Stimulated activated CD8-positive, alpha-beta memory T cell treated with anti-CD3 and anti-CD28 coated beads, Interleukin-15, amount 100 ng/mL, for 24 hours (primary cell): Measurements from ENCODE around the gene CCHCR1.
"Not testable (repeated sequence)": the region's sequence is repeated elsewhere in the genome, so short reads cannot be mapped to it uniquely, and the experiment has no call there.

Experiments used
- DNase-seq: peaks from one replicate; pipeline ENCODE4 v3.0.0-alpha.2; 2020; ENCODE audit warnings: low read depth

CCHCR1 gene

DNA sequence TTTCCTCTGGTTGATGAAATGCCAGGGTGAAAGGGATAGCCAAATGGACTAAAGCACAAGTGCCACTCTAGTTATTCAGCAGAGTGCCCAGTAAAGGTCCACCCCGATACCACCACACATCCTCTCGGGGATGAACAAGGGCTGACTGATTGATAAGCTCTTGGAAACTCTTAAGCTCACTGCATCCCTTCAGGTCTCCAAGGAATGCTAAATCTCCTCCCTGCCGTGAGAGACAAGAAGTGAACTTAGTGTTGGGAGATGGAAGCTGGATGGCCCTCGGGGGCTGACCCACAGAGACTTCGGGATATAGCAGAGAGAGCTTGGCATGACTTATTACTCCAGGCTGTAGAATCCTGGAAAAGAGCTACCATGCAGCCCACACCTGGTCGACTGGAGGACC, 26.3 kb upstream of the CCHCR1 start:
- DNase-seq: not testable (repeated sequence)

DNA sequence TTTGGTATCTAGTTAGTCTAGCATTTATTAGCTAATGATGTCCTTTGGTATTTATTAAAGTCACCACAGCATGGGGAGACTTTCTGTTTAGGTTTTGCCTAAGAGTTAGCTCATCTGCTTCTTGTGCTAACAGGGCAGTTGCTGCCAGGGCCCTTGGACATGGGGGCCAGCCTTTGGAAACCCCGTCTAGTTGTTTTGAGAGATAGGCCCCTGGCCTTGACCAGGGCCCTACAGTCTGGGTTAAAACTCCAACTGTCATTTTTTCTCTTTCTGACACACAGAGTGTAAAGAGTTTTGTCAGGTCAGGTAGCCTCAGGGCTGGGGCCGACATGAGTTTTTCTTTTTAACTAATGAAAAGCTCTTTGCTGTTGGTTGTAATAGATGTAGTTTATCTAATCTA, 25.7 kb upstream of the CCHCR1 start:
- DNase-seq: not testable (repeated sequence)

GRCh38 chr6:31180500-31180899, 22.9 kb upstream of the CCHCR1 start:
- no peak for DNase-seq

GRCh38 chr6:31179896-31180295, 22.3 kb upstream of the CCHCR1 start:
- DNase-seq: no peak

GRCh38 chr6:31179042-31179386, 21.4 kb upstream of the CCHCR1 start:
- no peak for DNase-seq

- no peak for DNase-seq
These were observed 20.8 kb upstream of the CCHCR1 start for GRCh38 chr6:31178143-31179041.

DNA sequence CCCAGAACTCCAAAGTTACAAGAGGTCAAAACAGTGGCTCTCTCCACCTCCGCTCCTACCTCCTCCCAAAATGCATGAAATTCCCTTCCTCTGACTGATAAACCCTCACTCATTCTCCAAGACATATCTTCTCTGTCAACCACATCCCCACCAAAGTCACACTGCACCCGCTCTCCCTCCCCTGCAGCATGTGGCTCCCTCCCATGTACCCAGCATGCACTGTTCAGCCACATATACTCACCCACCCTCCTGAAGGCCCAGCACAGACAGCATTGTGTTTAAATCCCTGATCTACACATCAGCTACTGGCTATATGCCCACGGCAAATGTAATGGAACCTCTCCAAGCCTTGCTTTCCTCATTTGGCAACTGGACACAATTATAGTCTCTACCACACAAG, 18.4 kb upstream of the CCHCR1 start:
- no peak for DNase-seq

DNA sequence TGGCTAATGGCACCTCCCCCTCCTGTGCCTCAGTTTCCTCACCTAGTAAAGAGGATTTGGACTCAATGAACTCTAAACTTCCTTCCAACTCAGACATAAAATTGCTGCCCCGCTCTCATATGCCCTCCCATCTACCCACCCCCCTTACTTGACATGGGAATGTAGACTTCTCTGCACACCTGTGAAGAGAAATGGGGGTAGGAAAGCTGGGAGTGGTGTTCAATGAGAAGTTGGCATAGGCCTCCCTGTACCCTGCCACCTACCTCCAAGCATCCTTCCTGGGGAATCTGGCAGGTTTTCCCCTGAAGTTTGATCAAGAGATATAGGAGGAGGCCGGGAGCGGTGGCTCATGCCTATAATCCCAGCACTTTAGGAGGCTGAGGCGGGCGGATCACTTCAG, 16.8 kb upstream of the CCHCR1 start:
- DNase-seq: no peak

DNA sequence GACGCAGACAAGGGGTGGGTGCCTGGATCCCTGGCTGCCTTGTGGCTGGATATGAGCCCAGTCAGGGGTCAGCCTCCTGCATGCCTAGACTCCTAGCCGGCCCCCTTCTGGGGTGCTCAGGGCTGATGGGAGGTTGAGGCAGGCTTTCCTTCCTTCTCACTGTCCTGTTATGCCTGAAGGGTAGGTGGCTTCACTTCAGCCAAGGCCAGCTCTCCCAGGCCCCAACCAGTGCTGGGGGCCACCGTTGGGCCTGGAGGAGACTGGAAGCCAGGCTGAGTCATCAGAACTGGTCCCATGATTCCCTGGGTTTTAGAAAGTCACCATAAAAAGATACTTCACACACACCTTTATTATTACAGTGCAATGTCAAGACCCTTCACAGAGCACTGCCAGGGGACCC, 15.8 kb upstream of the CCHCR1 start:
- DNase-seq: no peak

DNA sequence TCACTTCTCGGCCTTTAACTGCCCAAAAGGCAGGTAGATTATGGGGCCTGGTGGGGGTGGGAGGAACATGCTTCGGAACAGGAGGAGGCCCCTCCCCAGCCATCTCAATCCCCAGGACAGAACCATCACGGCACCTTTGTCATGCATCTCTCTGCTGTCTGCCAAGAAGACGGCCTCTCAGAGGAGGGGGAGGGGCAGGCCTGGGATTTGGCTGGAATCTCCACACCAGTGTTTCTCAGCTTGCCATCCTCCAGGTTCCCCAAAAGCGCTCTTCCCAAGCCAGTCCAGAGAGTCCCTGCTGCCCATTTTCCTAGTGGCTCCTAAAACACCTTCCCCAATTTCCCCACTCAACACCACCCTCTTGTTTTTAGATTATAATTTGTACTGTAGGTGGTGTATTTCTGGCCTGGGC, 15.4 kb upstream of the CCHCR1 start:
- DNase-seq: no peak

DNA sequence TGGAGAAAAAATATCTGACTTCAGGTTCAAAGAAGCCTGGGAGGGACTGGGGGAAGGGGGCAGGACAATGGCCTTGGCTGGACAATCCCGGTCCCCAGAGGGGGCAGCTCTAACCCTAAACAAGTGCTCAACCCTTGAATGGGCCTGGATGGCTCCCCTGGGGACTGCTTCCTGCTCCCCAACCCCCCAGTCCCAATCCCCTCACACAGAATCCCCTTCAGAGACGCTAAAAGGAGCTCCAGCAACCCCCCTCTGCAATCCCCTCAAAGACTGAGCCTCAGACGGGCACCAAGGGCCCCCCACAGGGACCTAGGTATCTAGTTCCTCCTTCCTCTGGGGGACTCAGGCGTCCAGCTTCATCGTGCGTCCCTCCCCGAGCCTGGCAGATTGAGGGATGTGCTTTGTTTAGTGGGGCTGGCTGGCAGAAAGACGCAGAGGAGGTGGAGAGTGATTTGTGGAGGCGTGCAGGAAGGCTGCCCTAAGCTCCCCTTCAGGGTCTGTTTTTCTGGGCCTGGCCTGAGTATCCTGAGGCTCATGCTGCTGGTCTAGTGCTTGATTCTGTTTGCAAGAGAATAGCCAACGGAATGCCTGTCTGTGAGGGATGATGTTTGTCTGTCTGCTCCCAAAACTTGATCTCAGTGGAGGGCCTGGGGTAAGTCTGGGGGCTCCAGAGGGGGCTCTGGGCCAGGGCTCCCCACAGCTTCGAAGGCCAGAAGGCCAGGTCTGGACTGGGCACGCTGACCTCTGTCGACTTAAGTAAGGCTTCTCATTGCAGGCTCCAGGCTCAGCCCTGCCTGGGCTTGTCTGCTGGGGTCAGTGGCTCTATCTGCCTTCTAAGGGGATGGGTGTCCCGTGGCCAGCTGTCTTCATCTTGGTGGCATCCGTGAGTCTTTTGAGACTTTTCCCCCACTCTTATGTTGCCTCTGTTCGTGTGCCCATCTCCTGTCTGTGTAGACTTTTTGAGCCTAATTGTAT, 14.6 kb upstream of the CCHCR1 start:
- DNase-seq: no peak

GRCh38 chr6:31170987-31171671, 13.5 kb upstream of the CCHCR1 start:
- no peak for DNase-seq

DNA sequence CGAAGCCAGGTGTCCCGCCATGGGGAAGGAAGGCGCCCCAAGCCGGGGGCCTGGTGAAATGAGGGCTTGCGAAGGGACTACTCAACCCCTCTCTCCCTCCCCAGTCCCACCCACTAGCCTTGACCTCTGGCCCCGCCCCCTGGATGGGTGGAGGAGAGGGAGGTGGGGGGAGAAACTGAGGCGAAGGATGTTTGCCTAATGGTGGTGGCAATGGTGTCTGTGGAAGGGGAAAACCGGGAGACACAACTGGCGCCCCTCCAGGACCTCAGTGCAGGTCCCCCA, 12.9 kb upstream of the CCHCR1 start, which contains the start of gene POU5F1:
Gene POU5F1 (minus strand): TSS at position 83 of the 282 bp plus-strand sequence. CDS start 62 bp downstream, at position 21.
- no peak for DNase-seq

GRCh38 chr6:31169858-31170599, 12.4 kb upstream of the CCHCR1 start:
- not testable (repeated sequence) for DNase-seq

- no peak for DNase-seq
These were observed 11.7 kb upstream of the CCHCR1 start for GRCh38 chr6:31169123-31169857.

GRCh38 chr6:31168606-31169005, 11.0 kb upstream of the CCHCR1 start:
- no peak for DNase-seq

GRCh38 chr6:31165986-31166385, 8.4 kb upstream of the CCHCR1 start:
- DNase-seq: no peak

GRCh38 chr6:31165064-31165832, 7.6 kb upstream of the CCHCR1 start:
- not testable (repeated sequence) for DNase-seq

GRCh38 chr6:31164475-31165063, 7.0 kb upstream of the CCHCR1 start:
- DNase-seq: not testable (repeated sequence)

DNA sequence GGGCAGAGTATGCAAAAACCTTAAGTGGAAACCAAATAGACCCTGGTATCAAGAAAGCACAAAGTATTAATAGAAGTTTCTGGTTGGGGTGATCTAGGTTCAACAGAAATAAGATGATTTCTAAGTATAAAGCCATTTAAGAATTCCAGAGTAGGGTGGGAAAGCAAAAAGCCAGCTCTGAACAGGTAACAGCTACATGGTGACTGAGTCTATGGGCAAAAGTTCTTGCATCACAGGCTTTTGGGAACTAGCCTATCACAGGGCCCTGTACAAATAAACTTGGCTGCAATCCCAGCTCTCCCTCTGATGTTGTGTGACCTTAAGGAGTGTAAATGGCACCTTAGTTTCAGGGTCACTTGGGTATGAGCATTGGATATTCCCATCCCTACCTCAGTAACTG, 6.3 kb upstream of the CCHCR1 start:
- no peak for DNase-seq
